GM18526 (cell line): ENCODE measurements around the gene CTNNA2.

ENCODE experiments used
- POLR2A ChIP-seq: IDR thresholded peaks from 3 replicates; pipeline ENCODE4 v1.6.1; 2011; ENCODE audit not compliant: insufficient read length; ENCODE audit errors: extremely low read depth

Gene CTNNA2

GRCh38 chr2:80312282-80312839 lies 799.5 kb downstream of the CTNNA2 start:
- no peak for TF ChIP-seq POLR2A

- no peak for TF ChIP-seq POLR2A
Observed at GRCh38 chr2:80322311-80322920, 809.6 kb downstream of the CTNNA2 start.

- no peak for TF ChIP-seq POLR2A
Observed at GRCh38 chr2:80322958-80323357, 810.1 kb downstream of the CTNNA2 start.

GRCh38 chr2:80323610-80324009 lies 810.8 kb downstream of the CTNNA2 start:
- TF ChIP-seq POLR2A, result no peak

- no peak for TF ChIP-seq POLR2A
Observed at GRCh38 chr2:80324525-80324924, 811.7 kb downstream of the CTNNA2 start.

GRCh38 chr2:80326214-80326613 lies 813.4 kb downstream of the CTNNA2 start:
- no peak for TF ChIP-seq POLR2A

GRCh38 chr2:80326861-80327260 lies 814.0 kb downstream of the CTNNA2 start:
- TF ChIP-seq POLR2A, result no peak

GRCh38 chr2:80328159-80328571 lies 815.3 kb downstream of the CTNNA2 start:
- no peak for TF ChIP-seq POLR2A

- no peak for TF ChIP-seq POLR2A
Observed at GRCh38 chr2:80329491-80329890, 816.6 kb downstream of the CTNNA2 start.

- TF ChIP-seq POLR2A, result no peak
Observed at GRCh38 chr2:80330527-80331450, 817.9 kb downstream of the CTNNA2 start.

GRCh38 chr2:80333886-80334285 lies 821.0 kb downstream of the CTNNA2 start:
- TF ChIP-seq POLR2A, result no peak

GRCh38 chr2:80335411-80335810 lies 822.6 kb downstream of the CTNNA2 start:
- no peak for TF ChIP-seq POLR2A

- no peak for TF ChIP-seq POLR2A
Observed at GRCh38 chr2:80338794-80339193, 825.9 kb downstream of the CTNNA2 start.

GRCh38 chr2:80340022-80340421 lies 827.2 kb downstream of the CTNNA2 start:
- no peak for TF ChIP-seq POLR2A

- no peak for TF ChIP-seq POLR2A
Observed at GRCh38 chr2:80348078-80348477, 835.2 kb downstream of the CTNNA2 start.

- TF ChIP-seq POLR2A, result no peak
Observed at GRCh38 chr2:80348953-80349352, 836.1 kb downstream of the CTNNA2 start.
